ENCODE measurements around the gene CPNE5.

CPNE5 gene

DNA sequence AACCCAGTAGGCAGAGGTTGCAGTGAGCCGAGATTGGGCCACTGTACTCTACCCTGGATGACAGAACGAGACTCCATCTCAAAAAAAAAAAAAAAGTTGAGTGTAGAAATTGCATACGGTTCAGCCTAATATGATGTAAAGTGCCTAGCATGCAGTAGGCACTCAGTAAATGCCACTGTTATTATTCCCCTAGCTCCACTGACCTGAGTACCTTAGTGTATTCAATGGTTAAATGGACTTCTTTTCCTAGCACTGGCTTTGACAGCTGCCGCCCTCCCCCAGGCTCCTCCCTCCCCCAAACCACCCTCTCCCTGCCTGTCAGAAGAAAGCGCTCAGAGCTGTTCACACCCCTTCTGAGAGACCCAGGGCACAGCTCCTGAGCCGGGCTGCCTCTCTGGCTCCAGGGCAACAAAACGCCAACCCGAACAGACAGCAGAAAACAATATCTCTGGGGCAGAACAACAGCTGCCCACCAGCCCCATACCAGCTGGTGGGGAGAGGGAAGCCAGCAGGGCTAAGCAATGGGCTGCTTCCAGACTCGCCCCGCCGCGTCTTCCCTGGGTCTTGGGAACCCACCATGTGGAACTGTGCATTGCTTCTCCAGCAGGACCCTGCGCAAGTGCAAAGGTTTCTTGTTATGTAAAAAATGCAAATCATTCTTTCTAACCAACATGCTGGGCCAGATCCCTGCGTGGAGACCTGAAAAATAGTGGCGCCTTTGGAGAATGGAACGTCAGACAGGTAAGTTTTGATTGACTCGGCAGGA lies 4.5 kb downstream of the CPNE5 start:
- DNase-seq (ENCODE audit: low spot score): no peak

- no peak for DNase-seq (ENCODE audit: low spot score)
Observed at GRCh38 chr6:36833182-36833789, 6.0 kb downstream of the CPNE5 start.

- no peak for DNase-seq (ENCODE audit: low spot score)
Observed at GRCh38 chr6:36832313-36832712, 6.9 kb downstream of the CPNE5 start.

GRCh38 chr6:36830577-36830976 lies 8.7 kb downstream of the CPNE5 start:
- no peak for DNase-seq (ENCODE audit: low spot score)

- DNase-seq (ENCODE audit: low spot score): peak; percentile 37
Observed at GRCh38 chr6:36829919-36830544, 9.2 kb downstream of the CPNE5 start.

DNA sequence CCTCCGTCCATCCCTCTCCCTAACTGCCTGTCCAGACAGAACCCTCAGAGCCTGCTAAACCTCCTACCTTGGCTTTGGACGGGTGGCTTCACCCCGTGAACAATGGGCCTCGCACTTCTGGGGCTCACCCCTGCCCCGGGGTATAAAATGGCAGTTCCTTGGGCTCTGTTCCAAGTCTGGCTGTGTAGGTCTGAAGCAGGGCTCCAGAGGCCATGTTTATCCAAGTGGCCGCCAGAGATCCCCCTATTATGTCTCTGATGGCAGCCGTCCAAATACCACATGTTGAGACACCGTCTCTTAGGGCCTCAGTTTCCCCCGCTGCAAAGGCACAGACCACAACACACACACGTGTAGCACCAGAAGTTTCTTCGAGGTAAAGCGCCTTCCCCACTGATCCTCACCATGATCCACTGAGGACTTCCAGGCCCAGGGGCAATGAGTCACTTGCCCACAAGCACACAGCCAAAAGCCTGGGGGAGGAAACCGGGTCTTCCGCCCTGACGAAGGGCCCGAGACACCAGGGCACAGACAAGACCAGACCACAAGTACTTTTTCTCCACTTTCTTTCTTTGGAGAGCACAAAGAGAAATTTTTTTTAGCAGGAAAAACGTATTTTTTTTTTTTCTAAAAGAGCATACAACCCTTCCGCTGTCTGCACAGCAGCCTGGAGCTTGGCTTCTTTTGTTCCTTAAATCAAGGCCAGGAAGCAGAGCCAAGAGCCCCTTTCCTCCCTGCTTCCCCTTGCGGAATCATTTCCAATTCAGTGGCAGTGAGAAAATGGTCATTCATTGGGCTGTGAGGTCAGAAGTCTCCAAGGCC lies 11.8 kb downstream of the CPNE5 start:
- peak; percentile 76 for DNase-seq (ENCODE audit: low spot score)

- no peak for DNase-seq (ENCODE audit: low spot score)
Observed at GRCh38 chr6:36826520-36827227, 12.6 kb downstream of the CPNE5 start.

DNA sequence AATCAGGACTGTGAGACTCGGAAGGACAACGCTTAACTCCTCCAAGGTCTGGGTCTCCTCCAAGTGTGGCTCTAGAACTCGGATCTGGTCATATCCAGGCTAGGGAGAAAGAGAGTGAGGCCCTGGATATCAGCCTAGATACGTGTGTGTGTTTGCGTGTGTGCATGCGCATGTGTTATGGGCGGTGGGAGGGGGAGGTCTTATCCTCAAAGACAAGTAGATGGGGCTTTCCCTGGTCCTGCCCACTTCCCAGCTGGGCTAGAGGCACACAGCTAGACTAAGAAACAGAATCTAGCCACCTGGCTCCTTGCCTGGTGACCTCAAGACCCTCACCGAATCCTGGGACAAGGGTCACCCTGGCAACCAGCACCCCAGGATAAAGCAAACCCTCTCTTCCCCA lies 13.2 kb downstream of the CPNE5 start:
- no peak for DNase-seq (ENCODE audit: low spot score)

GRCh38 chr6:36825452-36825851 lies 13.8 kb downstream of the CPNE5 start:
- DNase-seq (ENCODE audit: low spot score): no peak

DNA sequence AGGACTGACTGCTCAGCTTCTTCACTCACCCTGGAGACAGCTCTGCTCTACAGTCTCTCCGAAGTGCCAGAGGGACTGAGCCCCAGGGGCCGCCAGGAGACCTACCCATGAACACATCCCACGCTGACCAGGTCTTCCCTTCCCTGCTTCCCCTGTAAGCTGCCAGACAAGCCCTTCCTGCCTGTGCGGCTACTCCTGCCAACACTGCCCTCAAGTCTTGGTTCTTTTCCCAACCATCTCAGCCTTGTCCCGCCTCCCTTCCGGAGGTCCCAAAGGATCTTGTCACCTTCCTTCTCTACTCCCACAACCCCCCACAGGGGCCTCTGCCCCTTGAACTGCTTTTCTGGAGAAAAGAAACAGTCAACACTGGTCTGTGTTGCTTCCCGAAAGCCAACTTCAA lies 15.0 kb downstream of the CPNE5 start:
- DNase-seq (ENCODE audit: low spot score): no peak

DNA sequence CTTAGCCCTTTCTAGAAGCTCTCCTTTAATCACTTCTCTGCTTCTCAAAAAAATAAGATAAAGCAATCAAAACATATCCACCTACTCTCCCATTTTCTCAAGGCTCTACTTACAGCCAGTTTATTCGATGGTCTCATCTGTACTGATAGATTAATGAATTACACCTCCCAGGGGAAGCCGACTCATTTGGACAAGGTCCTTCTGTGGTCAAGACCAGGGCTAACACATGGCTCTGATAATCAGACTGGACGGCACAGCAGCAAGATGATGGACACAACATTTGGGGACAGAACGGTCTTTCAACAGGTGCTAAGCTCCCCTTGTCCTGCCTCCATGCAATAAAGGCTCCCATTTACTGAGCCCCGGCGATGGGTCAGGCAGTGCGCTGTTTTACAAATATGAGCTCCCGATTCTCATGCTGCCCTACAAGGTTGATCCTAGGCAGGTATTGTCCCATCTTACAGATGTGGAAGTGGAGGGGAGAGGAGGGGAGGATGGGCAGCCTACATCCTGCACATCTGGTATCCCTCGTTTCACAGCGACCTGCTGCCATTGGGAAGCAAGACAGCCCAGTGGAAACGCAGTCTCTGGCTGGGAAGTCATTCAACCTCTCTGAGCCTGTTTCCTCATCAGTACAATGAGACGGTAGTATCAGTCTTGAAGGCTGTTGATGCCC lies 15.7 kb downstream of the CPNE5 start:
- DNase-seq (ENCODE audit: low spot score): no peak

- no peak for DNase-seq (ENCODE audit: low spot score)
Observed at GRCh38 chr6:36822506-36823269, 16.6 kb downstream of the CPNE5 start.

GRCh38 chr6:36821581-36822335 lies 17.5 kb downstream of the CPNE5 start:
- no peak for DNase-seq (ENCODE audit: low spot score)

- DNase-seq (ENCODE audit: low spot score): no peak
Observed at GRCh38 chr6:36820700-36821580, 18.3 kb downstream of the CPNE5 start.

- DNase-seq (ENCODE audit: low spot score): no peak
Observed at GRCh38 chr6:36818756-36819155, 20.5 kb downstream of the CPNE5 start.

DNA sequence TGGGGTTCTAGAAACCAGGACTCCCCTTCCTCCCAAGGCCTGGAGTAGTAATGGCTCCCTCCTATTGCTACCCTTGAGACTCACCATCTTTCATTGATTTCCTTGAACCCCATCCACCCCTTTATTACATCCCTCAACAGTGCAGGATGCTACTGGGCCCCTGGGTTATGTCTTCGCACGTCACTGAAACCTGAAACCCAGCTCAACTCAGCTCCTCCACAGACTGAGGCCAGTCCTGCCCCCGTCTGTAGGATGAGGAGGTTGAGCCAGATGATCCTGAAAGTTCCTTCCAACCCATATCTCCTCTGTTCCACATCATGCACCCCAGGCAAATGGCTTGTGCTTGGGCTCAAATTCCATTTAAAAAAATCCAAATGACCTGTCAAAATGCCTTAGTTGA lies 21.4 kb downstream of the CPNE5 start:
- DNase-seq (ENCODE audit: low spot score): no peak

DNA sequence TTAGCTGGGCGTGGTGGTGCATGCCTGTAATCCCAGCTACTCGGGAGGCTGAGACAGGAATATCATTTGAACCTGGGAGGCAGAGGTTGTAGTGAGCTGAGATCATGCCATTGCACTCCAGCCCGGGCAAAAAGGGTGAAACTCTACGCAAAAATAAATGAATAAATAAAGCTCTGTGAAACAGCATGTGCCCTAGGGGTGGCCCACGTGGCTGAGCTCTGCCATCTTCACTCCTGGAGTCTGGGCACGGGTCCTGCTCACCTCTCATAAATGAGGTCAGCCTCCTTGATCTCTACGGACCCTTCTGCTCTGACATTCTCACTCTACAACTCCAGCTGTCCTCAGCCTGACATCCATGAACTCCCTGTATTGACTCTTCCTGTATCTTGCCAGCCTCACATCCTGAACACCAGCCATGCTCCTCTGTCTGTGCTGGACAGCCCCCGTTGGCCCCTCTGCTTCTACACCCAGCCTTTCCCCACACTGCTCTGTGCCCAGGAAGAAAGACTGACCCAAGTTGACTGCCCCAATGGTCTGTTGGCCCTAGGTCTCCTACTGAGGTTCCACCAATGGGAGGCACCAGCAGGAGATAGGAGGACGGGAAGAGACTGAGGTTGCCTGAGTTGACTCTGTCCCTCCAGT lies 21.9 kb downstream of the CPNE5 start:
- DNase-seq (ENCODE audit: low spot score): no peak

All from AG20443 (cell line).